OCI-LY1 (cell line): ENCODE results near the gene XKR7.

ENCODE experiments used
- H2AFZ ChIP-seq: fragments of 200-600 bp; sonication (generic), shearing (Covaris generic); 2 replicates; pipeline ENCODE4 v1.6.0; 2014; ENCODE audit warnings: antibody characterized with exemption, mild to moderate bottlenecking, low read length
- H3F3A ChIP-seq: fragments of 200-600 bp; sonication (generic), shearing (Covaris generic); 2 replicates; pipeline ENCODE4 v1.6.0; 2014; ENCODE audit warnings: mild to moderate bottlenecking, antibody characterized with exemption, low read length, moderate library complexity; ENCODE audit not compliant: insufficient read depth
- H3K27ac ChIP-seq: fragments of 200-600 bp; sonication (generic); 2 replicates; pipeline ENCODE4 v1.5.1; 2014; ENCODE audit warnings: low read length, mixed run types, mild to moderate bottlenecking, low read depth; ENCODE audit not compliant: poor library complexity, severe bottlenecking
- H3K27me3 ChIP-seq: fragments of 200-600 bp; sonication (generic); 2 replicates; pipeline ENCODE4 v1.6.0; 2014; ENCODE audit warnings: antibody characterized with exemption, mild to moderate bottlenecking, low read length, moderate library complexity; ENCODE audit not compliant: insufficient read depth
- H3K36me3 ChIP-seq: fragments of 200-600 bp; sonication (generic); 2 replicates; pipeline ENCODE4 v1.6.1; 2014; ENCODE audit warnings: mild to moderate bottlenecking, antibody characterized with exemption, low read length, moderate library complexity, mixed read lengths; ENCODE audit not compliant: insufficient read depth
- H3K4me1 ChIP-seq: fragments of 200-600 bp; sonication (generic); 2 replicates; pipeline ENCODE4 v1.5.1; 2014; ENCODE audit warnings: mild to moderate bottlenecking, low read length, moderate library complexity; ENCODE audit not compliant: insufficient read depth, severe bottlenecking
- H3K4me2 ChIP-seq: fragments of 200-600 bp; sonication (generic), shearing (Covaris generic); 2 replicates; pipeline ENCODE4 v1.6.1; 2014; ENCODE audit warnings: low read length
- H3K4me3 ChIP-seq: fragments of 200-600 bp; sonication (generic); 2 replicates; pipeline ENCODE4 v1.5.1; 2014; ENCODE audit warnings: low read length, low read depth, mild to moderate bottlenecking, mixed read lengths; ENCODE audit not compliant: poor library complexity, severe bottlenecking
- H3K79me2 ChIP-seq: fragments of 200-600 bp; shearing (Covaris generic); 2 replicates; pipeline ENCODE4 v1.6.1; 2016; ENCODE audit warnings: mixed run types, low read length, mixed read lengths; ENCODE audit not compliant: insufficient read depth
- H3K9ac ChIP-seq: fragments of 200-600 bp; sonication (generic), shearing (Covaris generic); 2 replicates; pipeline ENCODE4 v1.6.1; 2014; ENCODE audit warnings: mild to moderate bottlenecking, low read length, mixed read lengths
- H3K9me2 ChIP-seq: fragments of 200-600 bp; sonication (generic), shearing (Covaris generic); 2 replicates; pipeline ENCODE4 v1.6.1; 2014; ENCODE audit warnings: low read depth, mild to moderate bottlenecking, low read length, mixed read lengths
- H3K9me3 ChIP-seq: fragments of 200-600 bp; shearing (Covaris generic); 2 replicates; pipeline ENCODE4 v1.6.1; 2014; ENCODE audit warnings: low read length, mixed read lengths
- H4K20me1 ChIP-seq: fragments of 200-600 bp; sonication (generic), shearing (Covaris generic); 2 replicates; pipeline ENCODE4 v1.6.0; 2016; ENCODE audit warnings: mild to moderate bottlenecking, low read length; ENCODE audit not compliant: insufficient read depth
- CTCF ChIP-seq: fragments of 200-600 bp; sonication (generic), shearing (Covaris generic); IDR thresholded peaks from 2 replicates; pipeline ENCODE4 v1.5.1; 2017; ENCODE audit warnings: mild to moderate bottlenecking, antibody characterized with exemption, low read length, moderate library complexity, mixed read lengths
- EZH2 ChIP-seq: fragments of 200-600 bp; sonication (generic), shearing (Covaris generic); IDR thresholded peaks from 2 replicates; pipeline ENCODE4 v1.8.0; 2017; ENCODE audit warnings: borderline replicate concordance, mixed run types, mild to moderate bottlenecking, antibody characterized with exemption, low read length, moderate library complexity, mixed read lengths

The XKR7 gene

DNA sequence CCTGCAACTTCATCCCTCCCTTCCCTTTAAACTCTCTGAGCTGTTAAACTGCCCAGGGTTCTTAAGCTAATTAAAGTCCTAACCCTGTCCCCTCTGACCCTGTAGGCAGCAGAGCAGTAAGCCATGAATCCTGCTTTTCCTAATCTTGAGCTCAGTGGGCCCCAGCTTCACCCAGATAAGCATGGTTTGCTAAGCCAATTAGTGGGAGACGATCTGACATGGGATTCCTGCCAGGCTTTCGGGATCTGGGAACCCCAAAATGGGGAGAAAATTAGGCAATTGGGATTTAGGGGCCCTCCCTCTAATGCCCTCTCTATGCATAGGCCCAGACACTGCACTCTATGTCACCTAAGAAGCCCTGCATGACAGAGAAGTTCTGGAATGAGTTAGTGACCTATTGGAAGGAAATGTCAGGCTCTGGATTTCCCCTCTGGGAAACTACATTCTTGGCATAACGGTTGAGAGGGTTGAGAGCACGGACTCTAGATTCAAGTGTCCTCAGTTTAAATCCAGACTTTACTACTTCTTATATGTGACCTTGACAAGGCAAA lies 4.6 kb downstream of the XKR7 start:
- no peaks in the 10 kb centered on the region for H3K9me3 ChIP-seq
- no peak overlapping the region for H3K4me2 ChIP-seq
- no peak overlapping the region for H2AFZ ChIP-seq
- no peak overlapping the region for H3K9ac ChIP-seq
- no peaks in the 10 kb centered on the region for H3K9me2 ChIP-seq
- no peaks in the 10 kb centered on the region for H4K20me1 ChIP-seq
- H3K27ac ChIP-seq: no peak overlapping the region
- TF ChIP-seq EZH2 (no peak), CTCF (no peak)
- no peaks in the 10 kb centered on the region for H3K79me2 ChIP-seq
- H3K27me3 ChIP-seq: 0 out of 2 replicates have a peak, but pooled peaks cover 3% of the 10 kb centered on the region
- no peaks in the 10 kb centered on the region for H3K36me3 ChIP-seq
- no peak overlapping the region for H3K4me3 ChIP-seq
- no peaks in the 10 kb centered on the region for H3F3A ChIP-seq
- H3K4me1 ChIP-seq: no peaks in the 10 kb centered on the region

GRCh38 chr20:31974296-31974695 lies 6.3 kb downstream of the XKR7 start:
- Histone ChIP-seq H3K9me3 (no peaks in the 10 kb centered on the region), H3K9ac (no peak overlapping the region), H3F3A (no peaks in the 10 kb centered on the region), H4K20me1 (no peaks in the 10 kb centered on the region), H3K79me2 (no peaks in the 10 kb centered on the region), H3K4me2 (no peak overlapping the region), H3K27me3 (0 out of 2 replicates have a peak, but pooled peaks cover 3% of the 10 kb centered on the region), H3K4me3 (no peak overlapping the region), H3K27ac (no peak overlapping the region), H3K36me3 (no peaks in the 10 kb centered on the region), H3K4me1 (no peaks in the 10 kb centered on the region), H2AFZ (no peak overlapping the region), H3K9me2 (no peaks in the 10 kb centered on the region)
- TF ChIP-seq CTCF (no peak), EZH2 (no peak)

- Histone ChIP-seq H3K27ac (no peak overlapping the region), H3K27me3 (0 out of 2 replicates have a peak, but pooled peaks cover 3% of the 10 kb centered on the region), H3K4me3 (no peak overlapping the region)
Measured at GRCh38 chr20:31974951-31975487, 7.1 kb downstream of the XKR7 start.

More at GRCh38 chr20:31974951-31975487, 7.1 kb downstream of the XKR7 start:
- Histone ChIP-seq H3K79me2 (no peaks in the 10 kb centered on the region), H3K9me2 (no peaks in the 10 kb centered on the region), H3K4me1 (no peaks in the 10 kb centered on the region), H3K36me3 (no peaks in the 10 kb centered on the region), H2AFZ (no peak overlapping the region), H3K9me3 (no peaks in the 10 kb centered on the region), H3F3A (no peaks in the 10 kb centered on the region), H3K4me2 (no peak overlapping the region), H4K20me1 (no peaks in the 10 kb centered on the region), H3K9ac (no peak overlapping the region)
- TF ChIP-seq CTCF (no peak), EZH2 (no peak)
